HCT116 (cell line): Measurements from ENCODE around the gene SERINC4. TPM values are rescaled to one million over a fixed set of nuclear protein-coding genes. Genes with fewer than 3 reads are reported as not detected.

Source experiments
- ATAC-seq: fragments of 200-7000 bp; cut with Tn5 transposase; 2 replicates; pipeline ENCODE4 v1.9.1; 2020; ENCODE audit warnings: mild to moderate bottlenecking, moderate library complexity
- BruUV-seq: library from RNA; stranded (reverse); fragments of 400-500 nt; replicated peaks from 2 replicates; lab custom pipeline; 2021; lab: Mats Ljungman, UMichigan
- CTCF ChIA-PET: fragments of 300-600 bp; sonication (Branson Sonifier 250); formaldehyde crosslinking; loops from one replicate; lab custom pipeline; 2021; ENCODE audit warnings: antibody characterized with exemption; lab: Charles Lee
- POLR2A ChIA-PET: fragments of 300-600, 350-600 bp; sonication (Branson Sonifier 250); formaldehyde crosslinking; loops from one replicate; lab custom pipeline; 2021; ENCODE audit warnings: antibody characterized with exemption; lab: Charles Lee
- RAD21 ChIA-PET, 2 experiments: fragments of 300-600 bp; sonication (Branson Sonifier 250); formaldehyde crosslinking; loops; one replicate each; lab custom pipeline; 2023; ENCODE audit warnings: low total read pairs in 2 of 2; ENCODE audit not compliant: uncharacterized antibody in 2 of 2, unreplicated experiment in 2 of 2, low non-redundant PET in 1 of 2; lab: Charles Lee
- DNase-seq: peaks from one replicate; pipeline ENCODE4 v3.0.0-alpha.2; 2010; ENCODE audit warnings: low read depth, low spot score
- H2AFZ ChIP-seq: fragments of 200-600 bp; shearing (Covaris generic), sonication (generic); 2 replicates; pipeline ENCODE4 v1.6.1; 2017; ENCODE audit warnings: low read depth, mixed run types, mixed read lengths, antibody characterized with exemption, low read length; ENCODE audit not compliant: poor library complexity, severe bottlenecking
- H3K27ac ChIP-seq: 2 replicates; pipeline ENCODE4 v1.5.1; 2012; ENCODE audit warnings: low read depth, low read length
- H3K27me3 ChIP-seq: fragments of 200-600 bp; sonication (generic); 2 replicates; pipeline ENCODE4 v1.6.1; 2016; ENCODE audit warnings: mixed run types, low read length, mixed read lengths; ENCODE audit not compliant: insufficient read depth
- H3K36me3 ChIP-seq, 2 experiments: fragments of 200-500 bp in 1 of 2; fragments of 200-600 bp in 1 of 2; sonication (Bioruptor generic) in 1 of 2; sonication (generic) in 1 of 2; 2 replicates each; pipeline versions ENCODE4 v1.5.1 to v1.6.1; 2014 to 2016; ENCODE audit warnings: low read length in 2 of 2, inconsistent platforms in 1 of 2, mixed read lengths in 1 of 2, mixed run types in 1 of 2; ENCODE audit not compliant: insufficient read depth in 2 of 2, control insufficient read depth in 1 of 2
- H3K4me1 ChIP-seq, 2 experiments: fragments of 200-600 bp in 1 of 2; sonication (generic) in 1 of 2; 2 replicates each; pipeline versions ENCODE4 v1.5.1 to v1.6.1; 2012 to 2017; ENCODE audit warnings: low read length in 2 of 2, inconsistent platforms in 1 of 2, mild to moderate bottlenecking in 1 of 2, mixed read lengths in 1 of 2, mixed run types in 1 of 2, moderate library complexity in 1 of 2; ENCODE audit not compliant: insufficient read depth in 2 of 2, control insufficient read depth in 1 of 2
- H3K4me2 ChIP-seq: fragments of 200-600 bp; sonication (generic); 2 replicates; pipeline ENCODE4 v1.6.1; 2017; ENCODE audit warnings: mixed run types, low read length, mixed read lengths
- H3K4me3 ChIP-seq, 2 experiments: fragments of 200-600 bp in 1 of 2; sonication (generic) in 1 of 2; replicated peaks in 1 of 2; 2 replicates each; pipeline ENCODE4 v1.5.1; 2011 to 2016; ENCODE audit warnings: low read length in 2 of 2, control low read depth in 1 of 2, low read depth in 1 of 2, mild to moderate bottlenecking in 1 of 2, mixed read lengths in 1 of 2, mixed run types in 1 of 2
- H3K79me2 ChIP-seq: fragments of 200-600 bp; sonication (generic); 2 replicates; pipeline ENCODE4 v1.6.1; 2017; ENCODE audit warnings: mild to moderate bottlenecking, mixed run types, low read length, moderate library complexity, mixed read lengths; ENCODE audit not compliant: insufficient read depth
- H3K9ac ChIP-seq: fragments of 200-600 bp; sonication (generic); 2 replicates; pipeline ENCODE4 v1.6.1; 2016; ENCODE audit warnings: low read length, mixed read lengths
- H3K9me2 ChIP-seq: fragments of 200-600 bp; sonication (generic), shearing (Covaris generic); 2 replicates; pipeline ENCODE4 v1.6.1; 2017; ENCODE audit warnings: mixed run types, mild to moderate bottlenecking, moderate library complexity; ENCODE audit not compliant: insufficient read depth
- H3K9me3 ChIP-seq, 2 experiments: fragments of 200-500 bp in 1 of 2; fragments of 200-600 bp in 1 of 2; sonication (Bioruptor generic) in 1 of 2; sonication (generic) in 1 of 2; 2 replicates each; pipeline ENCODE4 v1.6.1; 2014 to 2017; ENCODE audit warnings: low read length in 2 of 2, mixed read lengths in 2 of 2, inconsistent platforms in 1 of 2, low read depth in 1 of 2, mild to moderate bottlenecking in 1 of 2, mixed run types in 1 of 2, moderate library complexity in 1 of 2; ENCODE audit not compliant: control insufficient read depth in 1 of 2, insufficient read depth in 1 of 2
- H4K20me1 ChIP-seq: fragments of 200-600 bp; sonication (generic), shearing (Covaris generic); 2 replicates; pipeline ENCODE4 v1.6.1; 2017; ENCODE audit warnings: mixed run types, mild to moderate bottlenecking, moderate library complexity; ENCODE audit not compliant: insufficient read depth
- CTCF ChIP-seq, 3 experiments: fragments of 200-600 bp in 1 of 3; sonication (generic) in 1 of 3; IDR thresholded peaks in 2 of 3; conservative IDR thresholded peaks in 1 of 3; 2 replicates each; pipeline ENCODE4 v1.5.1; 2012 to 2017; ENCODE audit warnings: low read depth in 2 of 3, low read length in 2 of 3, antibody characterized with exemption in 1 of 3, borderline replicate concordance in 1 of 3, control low read depth in 1 of 3, mild to moderate bottlenecking in 1 of 3, mixed read lengths in 1 of 3, mixed run types in 1 of 3, moderate library complexity in 1 of 3; ENCODE audit not compliant: insufficient read depth in 1 of 3
- EGR1 ChIP-seq: IDR thresholded peaks from 2 replicates; pipeline ENCODE4 v1.6.1; 2012; ENCODE audit warnings: low read depth
- JUND ChIP-seq: IDR thresholded peaks from 2 replicates; pipeline ENCODE4 v1.6.1; 2012
- POLR2AphosphoS5 ChIP-seq: IDR thresholded peaks from 2 replicates; pipeline ENCODE4 v1.6.1; 2011; ENCODE audit warnings: mild to moderate bottlenecking, low read depth, low read length, moderate library complexity
- RAD21 ChIP-seq: IDR thresholded peaks from 2 replicates; pipeline ENCODE4 v1.6.1; 2012; ENCODE audit warnings: low read depth, mild to moderate bottlenecking
- REST ChIP-seq: IDR thresholded peaks from 2 replicates; pipeline ENCODE4 v1.6.1; 2012; ENCODE audit warnings: low read depth
- SRF ChIP-seq: IDR thresholded peaks from 2 replicates; pipeline ENCODE4 v1.6.1; 2012; ENCODE audit warnings: low read depth
- YY1 ChIP-seq: IDR thresholded peaks from 2 replicates; pipeline ENCODE4 v1.6.1; 2011; ENCODE audit warnings: low read length, low read depth, moderate library complexity, mild to moderate bottlenecking; ENCODE audit not compliant: insufficient replicate concordance; ENCODE audit errors: extremely low read depth
- ZFX ChIP-seq: fragments of 450-650 bp; IDR thresholded peaks from 2 replicates; pipeline ENCODE4 v1.6.1; 2017
- intact Hi-C: fragments of 100-400 bp; cut with micrococcal nuclease; formaldehyde crosslinking; loops from 2 replicates; pipeline ENCODE4 v1.10.0; 2022
- total RNA-seq: library from RNA; stranded (reverse); gene quantifications from one replicate; pipeline ENCODE4 v1.2.1, GENCODE V29; 2021; ENCODE audit not compliant: unreplicated experiment

The SERINC4 gene
- total RNA-seq, 1 experiment from 2014 or later: 0.12 TPM

- ChIA-PET POLR2A (interaction anchor here (2.9 kb wide), 1 partner anchor 17 kb away, joined by 8 read pairs; the partner anchor contains the start of gene ELL3), RAD21 (no interaction called here), CTCF (no interaction called here)
- no peak for TF ChIP-seq SRF
- no peak for TF ChIP-seq EGR1
- TF ChIP-seq JUND: no peak
- no peak for TF ChIP-seq POLR2AphosphoS5
- TF ChIP-seq YY1: no peak
- no peak for TF ChIP-seq CTCF (IDR thresholded peaks at IDR 0.05 in 2 of 3, conservative IDR thresholded peaks at IDR 0.05 in 1 of 3; ENCODE audit: borderline replicate concordance in 1 of 3, insufficient read depth in 1 of 3, low read depth in 2 of 3, low read length in 2 of 3)
- TF ChIP-seq ZFX: no peak
- no peak for TF ChIP-seq RAD21
- TF ChIP-seq REST: no peak
- Histone ChIP-seq H3K27ac (peak overlapping the region; percentile 93; the same call in 1 of the 2 replicates), H3K36me3 (peaks cover 30 to 40% of the 10 kb centered on the region in 2 experiments), H2AFZ (no peak overlapping the region), H3K9me3 (no peaks in the 10 kb centered on the region), H4K20me1 (no peaks in the 10 kb centered on the region), H3K4me2 (peak overlapping the region; percentile 97), H3K4me3 (peak overlapping the region; percentile 99 to 100), H3K79me2 (peaks cover 37% of the 10 kb centered on the region), H3K4me1 (peaks cover 13 to 17% of the 10 kb centered on the region in 2 experiments), H3K9ac (peak overlapping the region; percentile 100), H3K27me3 (no peaks in the 10 kb centered on the region), H3K9me2 (no peaks in the 10 kb centered on the region)
- intact Hi-C loops: no loop called here
- no peak for DNase-seq
- no TSS peak for BruUV-seq
- ATAC-seq: no peak
Measured at GRCh38 chr15:43793647-43794046, 6.4 kb downstream of the SERINC4 start.
